NB4 (cell line): ENCODE data around the gene MGLL.

Experiments
- CTCF ChIP-seq: IDR thresholded peaks from one replicate; pipeline ENCODE4 v1.5.1; 2012; ENCODE audit warnings: low read depth, low read length
- POLR2A ChIP-seq: IDR thresholded peaks from 2 replicates; pipeline ENCODE4 v1.6.1; 2011; ENCODE audit warnings: mild to moderate bottlenecking; ENCODE audit not compliant: insufficient read length; ENCODE audit errors: extremely low read depth

GRCh38 chr3:127690823-127691452 is 131.4 kb downstream of the MGLL start:
- TF ChIP-seq POLR2A (no peak), CTCF (peak; percentile 47)
